IMR-90 (cell line): ENCODE data around the gene PLA2G4E. TPM values are rescaled to one million over a fixed set of nuclear protein-coding genes. Genes with fewer than 3 reads are reported as not detected.

Experiments
- ATAC-seq: fragments of 200-7000 bp; cut with Tn5 transposase; 2 replicates; pipeline ENCODE4 v1.9.1; 2020; ENCODE audit warnings: low read depth, mild to moderate bottlenecking, moderate library complexity
- BruUV-seq: library from RNA; stranded (reverse); fragments of 400-500 nt; replicated peaks from 2 replicates; lab custom pipeline; 2021; lab: Mats Ljungman, UMichigan
- CTCF ChIA-PET: fragments of 300-600 bp; formaldehyde crosslinking; extraction: SDS; loops from one replicate; lab custom pipeline; 2021; ENCODE audit warnings: antibody characterized with exemption; lab: Yijun Ruan, JAX
- POLR2A ChIA-PET: fragments of 300-600 bp; sonication (Branson Sonifier 250); formaldehyde crosslinking; loops from one replicate; lab custom pipeline; 2022; ENCODE audit warnings: antibody characterized with exemption; ENCODE audit not compliant: unreplicated experiment; lab: Charles Lee
- DNase-seq: peaks from one replicate; pipeline ENCODE4 v3.0.0; 2013
- H2AFZ ChIP-seq: replicated peaks from 2 replicates; pipeline ENCODE3; 2013; ENCODE audit warnings: low read length, mild to moderate bottlenecking; ENCODE audit not compliant: poor library complexity
- H2AK5ac ChIP-seq: 2 replicates; pipeline ENCODE4 v1.6.1; 2013; ENCODE audit warnings: low read depth, low read length, inconsistent platforms
- H2AK9ac ChIP-seq: replicated peaks from 2 replicates; pipeline ENCODE3; 2013; ENCODE audit warnings: mild to moderate bottlenecking, low read depth, low read length, moderate library complexity; ENCODE audit not compliant: poor library complexity
- H2BK120ac ChIP-seq: 2 replicates; pipeline ENCODE4 v1.6.1; 2013; ENCODE audit warnings: low read depth, low read length, inconsistent platforms
- H2BK15ac ChIP-seq: 3 replicates; pipeline ENCODE4 v1.6.1; 2013; ENCODE audit warnings: low read depth, low read length, inconsistent platforms
- H2BK20ac ChIP-seq: 2 replicates; pipeline ENCODE4 v1.6.1; 2013; ENCODE audit warnings: low read depth, mild to moderate bottlenecking, inconsistent platforms, low read length, moderate library complexity
- H2BK5ac ChIP-seq: 2 replicates; pipeline ENCODE4 v1.6.1; 2013; ENCODE audit warnings: mild to moderate bottlenecking, low read depth, low read length, inconsistent platforms; ENCODE audit not compliant: poor library complexity, severe bottlenecking
- H3K14ac ChIP-seq: replicated peaks from 2 replicates; pipeline ENCODE4 v1.6.1; 2013; ENCODE audit warnings: low read depth, low read length, inconsistent platforms
- H3K18ac ChIP-seq: 2 replicates; pipeline ENCODE4 v1.6.1; 2013; ENCODE audit warnings: low read depth, low read length, control low read depth
- H3K23ac ChIP-seq: 2 replicates; pipeline ENCODE4 v1.6.1; 2013; ENCODE audit warnings: low read depth, low read length, inconsistent platforms
- H3K27ac ChIP-seq: 2 replicates; pipeline ENCODE4 v1.5.1; 2013; ENCODE audit warnings: mild to moderate bottlenecking, control low read depth, low read length; ENCODE audit not compliant: insufficient read depth
- H3K27me3 ChIP-seq: 2 replicates; pipeline ENCODE4 v1.6.1; 2013; ENCODE audit warnings: low read length; ENCODE audit not compliant: control insufficient read depth, insufficient read depth
- H3K36me3 ChIP-seq: 2 replicates; pipeline ENCODE4 v1.6.1; 2013; ENCODE audit warnings: low read length, mixed read lengths; ENCODE audit not compliant: control insufficient read depth, insufficient read depth
- H3K4ac ChIP-seq: 2 replicates; pipeline ENCODE4 v1.6.1; 2013; ENCODE audit warnings: low read depth, low read length, inconsistent platforms
- H3K4me1 ChIP-seq: 2 replicates; pipeline ENCODE4 v1.6.1; 2013; ENCODE audit warnings: low read length, mixed read lengths; ENCODE audit not compliant: control insufficient read depth, insufficient read depth
- H3K4me2 ChIP-seq: 2 replicates; pipeline ENCODE4 v1.6.1; 2013; ENCODE audit warnings: low read depth, mild to moderate bottlenecking, control low read depth, low read length, moderate library complexity
- H3K4me3 ChIP-seq: 2 replicates; pipeline ENCODE4 v1.5.1; 2013; ENCODE audit warnings: low read depth, mild to moderate bottlenecking, control low read depth, low read length, moderate library complexity; ENCODE audit not compliant: insufficient read depth
- H3K56ac ChIP-seq: 2 replicates; pipeline ENCODE4 v1.6.1; 2013; ENCODE audit warnings: low read length, inconsistent platforms; ENCODE audit not compliant: insufficient read depth; ENCODE audit errors: extremely low read depth
- H3K79me1 ChIP-seq, 2 experiments: 2 replicates each; pipeline ENCODE4 v1.6.1; 2013; ENCODE audit warnings: low read length in 2 of 2, inconsistent platforms in 1 of 2, low read depth in 1 of 2
- H3K9ac ChIP-seq: 2 replicates; pipeline ENCODE4 v1.6.1; 2013; ENCODE audit warnings: low read depth, low read length, control low read depth
- H3K9me1 ChIP-seq: 2 replicates; pipeline ENCODE4 v1.6.1; 2013; ENCODE audit warnings: low read length, inconsistent platforms; ENCODE audit not compliant: insufficient read depth
- H3K9me3 ChIP-seq: 2 replicates; pipeline ENCODE4 v1.6.1; 2013; ENCODE audit warnings: low read length; ENCODE audit not compliant: control insufficient read depth, insufficient read depth
- H4K20me1 ChIP-seq: 2 replicates; pipeline ENCODE4 v1.6.1; 2013; ENCODE audit warnings: low read length, inconsistent platforms; ENCODE audit not compliant: insufficient read depth
- H4K5ac ChIP-seq: 2 replicates; pipeline ENCODE4 v1.6.1; 2013; ENCODE audit warnings: mild to moderate bottlenecking, low read depth, low read length, control low read depth
- H4K8ac ChIP-seq, 2 experiments: 2 replicates each; pipeline ENCODE4 v1.6.1; 2013; ENCODE audit warnings: low read depth in 2 of 2, low read length in 2 of 2, control low read depth in 1 of 2, inconsistent platforms in 1 of 2
- H4K91ac ChIP-seq: 2 replicates; pipeline ENCODE4 v1.6.1; 2013; ENCODE audit warnings: low read depth, low read length, inconsistent platforms; ENCODE audit not compliant: insufficient read depth
- CEBPB ChIP-seq: IDR thresholded peaks from 2 replicates; pipeline ENCODE4 v1.6.1; 2012; ENCODE audit warnings: low read depth, low read length, improper control_type of control experiment
- CHD1 ChIP-seq: IDR thresholded peaks from 2 replicates; pipeline ENCODE4 v1.6.1; 2012; ENCODE audit warnings: low read depth, low read length, improper control_type of control experiment
- CTCF ChIP-seq: conservative IDR thresholded peaks from 2 replicates; pipeline ENCODE4 v1.5.1; 2012; ENCODE audit warnings: mild to moderate bottlenecking, low read depth, low read length, improper control_type of control experiment
- ELK1 ChIP-seq: fragments of 150-350 bp; IDR thresholded peaks from 2 replicates; pipeline ENCODE4 v1.6.1; 2016; ENCODE audit warnings: low read depth, mild to moderate bottlenecking, low read length, moderate library complexity, borderline replicate concordance
- FOS ChIP-seq: fragments of 150-350 bp; IDR thresholded peaks from 2 replicates; pipeline ENCODE4 v1.6.1; 2016; ENCODE audit warnings: low read depth, low read length
- MAFK ChIP-seq: IDR thresholded peaks from 2 replicates; pipeline ENCODE4 v1.6.1; 2012; ENCODE audit warnings: low read depth, low read length, improper control_type of control experiment
- NFE2L2 ChIP-seq: fragments of 150-350 bp; IDR thresholded peaks from 2 replicates; pipeline ENCODE4 v1.6.1; 2016; ENCODE audit warnings: low read depth, mild to moderate bottlenecking, low read length
- POLR2A ChIP-seq: IDR thresholded peaks from 2 replicates; pipeline ENCODE4 v1.6.1; 2012; ENCODE audit warnings: mild to moderate bottlenecking, low read depth, low read length
- RAD21 ChIP-seq: IDR thresholded peaks from 2 replicates; pipeline ENCODE4 v1.6.1; 2012; ENCODE audit warnings: low read length, improper control_type of control experiment
- RCOR1 ChIP-seq: IDR thresholded peaks from 2 replicates; pipeline ENCODE4 v1.6.1; 2012; ENCODE audit warnings: mild to moderate bottlenecking, low read length, improper control_type of control experiment; ENCODE audit not compliant: insufficient replicate concordance
- RFX5 ChIP-seq: IDR thresholded peaks from 2 replicates; pipeline ENCODE4 v1.8.0; 2012; ENCODE audit warnings: low read depth, mild to moderate bottlenecking, low read length, moderate library complexity
- SMC3 ChIP-seq: fragments of 150-350 bp; IDR thresholded peaks from 2 replicates; pipeline ENCODE4 v1.6.1; 2016; ENCODE audit warnings: low read depth, mild to moderate bottlenecking, antibody characterized with exemption, low read length, moderate library complexity
- USF2 ChIP-seq: fragments of 150-350 bp; IDR thresholded peaks from 2 replicates; pipeline ENCODE4 v1.6.1; 2017; ENCODE audit warnings: mild to moderate bottlenecking, antibody characterized with exemption, low read length, low read depth
- WGBS, 2 experiments: methylation state at CpG; one replicate each; pipeline versions ENCODE4 v1.1.5 to v1.1.7; 2013; ENCODE audit warnings: missing lambda C conversion rate in 2 of 2; ENCODE audit not compliant: insufficient read length in 1 of 2; ENCODE audit errors: extremely low coverage in 2 of 2; 5-methylcytosine and 5-hydroxymethylcytosine counted together
- dilution Hi-C: fragments of 300-500 bp; cut with HindIII; formaldehyde crosslinking; loops from one replicate; pipeline ENCODE4 v1.14.3; 2018; ENCODE audit warnings: low sequenced_read_pairs; ENCODE audit not compliant: unreplicated experiment
- in situ Hi-C: fragments of 300-500 bp; cut with MboI; formaldehyde crosslinking; loops from 3 replicates; pipeline ENCODE4 v1.14.3; 2019; ENCODE audit warnings: low sequenced_read_pairs, inconsistent platforms, mixed read lengths
- intact Hi-C: fragments of 100-400 bp; cut with micrococcal nuclease; formaldehyde crosslinking; loops from 2 replicates; pipeline ENCODE4 v1.10.0; 2022
- polyA plus RNA-seq, 3 experiments: library from polyadenylated mRNA; depleted of rRNA; stranded (reverse); fragments of >200 nt; gene quantifications; 2 replicates each; pipeline ENCODE4 v1.2.3, GENCODE V29; 2012; ENCODE audit warnings: low replicate concordance in 1 of 3
- total RNA-seq: library from RNA; depleted of rRNA; stranded (reverse); fragments of >200 nt; gene quantifications from 2 replicates; pipeline ENCODE4 v1.2.3, GENCODE V29; 2012

PLA2G4E gene
- total and polyA plus RNA-seq, 2 of the 4 experiments (the other 2 are of a cell fraction), result not detected

GRCh38 chr15:41974041-41974440, 46.8 kb downstream of the PLA2G4E start:
- Histone ChIP-seq H3K4me2 (no peak overlapping the region), H2AK5ac (no peak overlapping the region), H2BK120ac (no peak overlapping the region), H3K4ac (no peak overlapping the region), H2BK20ac (no peak overlapping the region), H3K23ac (no peak overlapping the region), H3K9me3 (no peaks in the 10 kb centered on the region), H3K56ac (no peak overlapping the region), H3K9me1 (peaks cover 6% of the 10 kb centered on the region), H4K20me1 (peaks cover 11% of the 10 kb centered on the region; the same call in 1 of the 2 replicates), H3K27ac (no peak overlapping the region), H3K36me3 (no peaks in the 10 kb centered on the region), H3K14ac (no peak overlapping the region), H4K91ac (no peak overlapping the region), H4K8ac (no peak overlapping the region), H3K79me1 (peaks cover 20 to 31% of the 10 kb centered on the region in 2 experiments), H3K4me1 (0 out of 2 replicates have a peak, but pooled peaks cover 2% of the 10 kb centered on the region), H2BK15ac (no peak overlapping the region), H3K4me3 (no peak overlapping the region), H2BK5ac (no peak overlapping the region), H4K5ac (no peak overlapping the region), H3K27me3 (peaks cover 4% of the 10 kb centered on the region), H2AFZ (no peak overlapping the region), H3K9ac (no peak overlapping the region), H2AK9ac (no peak overlapping the region), H3K18ac (no peak overlapping the region)
- ChIA-PET POLR2A (no interaction called here), CTCF (no interaction called here)
- DNase-seq (no peak), ATAC-seq (no peak)
- no TSS peak for BruUV-seq
- dilution Hi-C loops, result no loop called here
- no peak for TF ChIP-seq POLR2A
- TF ChIP-seq CTCF, result no peak
- no peak for TF ChIP-seq FOS
- no peak for TF ChIP-seq USF2
- TF ChIP-seq MAFK, result no peak
- no peak for TF ChIP-seq NFE2L2
- no peak for TF ChIP-seq CHD1
- no peak for TF ChIP-seq CEBPB
- TF ChIP-seq RCOR1, result no peak
- no peak for TF ChIP-seq RFX5
- TF ChIP-seq SMC3, result no peak
- no peak for TF ChIP-seq ELK1
- TF ChIP-seq RAD21, result no peak
- intact Hi-C loops, result no loop called here
- in situ Hi-C loops, result no loop called here
- no CpG with 5 or more reads among the region's 1 CpG for WGBS, 2 experiments
